ENCODE data around the gene TPBGL.

GRCh38 chr11:75265851-75266531, 25.4 kb downstream of the TPBGL start:
- TF ChIP-seq, protein P1, sequence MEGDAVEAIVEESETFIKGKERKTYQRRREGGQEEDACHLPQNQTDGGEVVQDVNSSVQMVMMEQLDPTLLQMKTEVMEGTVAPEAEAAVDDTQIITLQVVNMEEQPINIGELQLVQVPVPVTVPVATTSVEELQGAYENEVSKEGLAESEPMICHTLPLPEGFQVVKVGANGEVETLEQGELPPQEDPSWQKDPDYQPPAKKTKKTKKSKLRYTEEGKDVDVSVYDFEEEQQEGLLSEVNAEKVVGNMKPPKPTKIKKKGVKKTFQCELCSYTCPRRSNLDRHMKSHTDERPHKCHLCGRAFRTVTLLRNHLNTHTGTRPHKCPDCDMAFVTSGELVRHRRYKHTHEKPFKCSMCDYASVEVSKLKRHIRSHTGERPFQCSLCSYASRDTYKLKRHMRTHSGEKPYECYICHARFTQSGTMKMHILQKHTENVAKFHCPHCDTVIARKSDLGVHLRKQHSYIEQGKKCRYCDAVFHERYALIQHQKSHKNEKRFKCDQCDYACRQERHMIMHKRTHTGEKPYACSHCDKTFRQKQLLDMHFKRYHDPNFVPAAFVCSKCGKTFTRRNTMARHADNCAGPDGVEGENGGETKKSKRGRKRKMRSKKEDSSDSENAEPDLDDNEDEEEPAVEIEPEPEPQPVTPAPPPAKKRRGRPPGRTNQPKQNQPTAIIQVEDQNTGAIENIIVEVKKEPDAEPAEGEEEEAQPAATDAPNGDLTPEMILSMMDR (IDR thresholded peaks at IDR 0.05 in 4 of 5, conservative IDR thresholded peaks at IDR 0.05 in 1 of 5) = no peak
- no peak for TF ChIP-seq POLR2A (IDR thresholded peaks at IDR 0.05)
